Prostate gland (tissue), 2 donors: ENCODE measurements around the gene NHS. TPM values are rescaled to one million over a fixed set of nuclear protein-coding genes. Genes with fewer than 3 reads are reported as not detected.

Experiments used
- DNase-seq: peaks from one replicate; pipeline ENCODE4 v3.0.0-alpha.2; 2019; ENCODE audit warnings: low spot score
- H3K27ac ChIP-seq, 2 donors: fragments of 200-600 bp; sonication (generic); 2 replicates each; pipeline ENCODE4 v1.5.1; 2017 to 2019
- H3K27me3 ChIP-seq: fragments of 200-600 bp; sonication (generic); replicated peaks from 2 replicates; pipeline ENCODE4 v1.5.1; 2019; ENCODE audit not compliant: insufficient read depth
- H3K36me3 ChIP-seq, 2 donors: fragments of 200-600 bp; sonication (generic); 1 replicate in 1 of 2; 2 replicates in 1 of 2; pipeline versions ENCODE4 v1.5.1 to v1.8.1; 2017 to 2019
- H3K4me1 ChIP-seq: fragments of 200-600 bp; sonication (generic); replicated peaks from 2 replicates; pipeline ENCODE4 v1.5.1; 2019
- H3K4me3 ChIP-seq, 2 donors: fragments of 200-600 bp; sonication (generic); 2 replicates each; pipeline ENCODE4 v1.5.1; 2017 to 2019
- H3K9me3 ChIP-seq: fragments of 200-600 bp; sonication (generic); 2 replicates; pipeline ENCODE4 v1.5.1; 2017
- POLR2A ChIP-seq: fragments of 450-650 bp; IDR thresholded peaks from one replicate; pipeline ENCODE4 v1.6.1; 2016; ENCODE audit warnings: antibody characterized with exemption, mild to moderate bottlenecking
- POLR2AphosphoS5 ChIP-seq: sonication (generic); formaldehyde crosslinking; IDR thresholded peaks from one replicate; pipeline ENCODE4 v1.6.1; 2017; ENCODE audit warnings: antibody characterized with exemption
- WGBS: methylation state at CpG from one replicate; pipeline ENCODE4 v1.1.5; 2018; 5-methylcytosine and 5-hydroxymethylcytosine counted together
- intact Hi-C: fragments of 100-400 bp; cut with DNase I; formaldehyde crosslinking; loops from one replicate; pipeline ENCODE4 v1.14.2; 2022
- total RNA-seq, 2 donors: library from RNA; depleted of rRNA; stranded (reverse); fragments of >200 nt; gene quantifications; one replicate each; pipeline ENCODE4 v1.1.0, GENCODE V29; 2016
- TF ChIP-seq, protein P1 (sequence below), 4 experiments: fragments of 200-600 bp in 2 of 4; fragments of 450-650 bp in 2 of 4; sonication (generic) in 2 of 4; IDR thresholded peaks; 1 replicate in 3 of 4; 2 replicates in 1 of 4; pipeline ENCODE4 v1.5.1; 2016 to 2019; ENCODE audit warnings: antibody characterized with exemption in 4 of 4, mild to moderate bottlenecking in 2 of 4, moderate library complexity in 2 of 4

Gene NHS
- total RNA-seq, 2 donors from 2014 or later: 4.8 to 17.7 TPM

DNA sequence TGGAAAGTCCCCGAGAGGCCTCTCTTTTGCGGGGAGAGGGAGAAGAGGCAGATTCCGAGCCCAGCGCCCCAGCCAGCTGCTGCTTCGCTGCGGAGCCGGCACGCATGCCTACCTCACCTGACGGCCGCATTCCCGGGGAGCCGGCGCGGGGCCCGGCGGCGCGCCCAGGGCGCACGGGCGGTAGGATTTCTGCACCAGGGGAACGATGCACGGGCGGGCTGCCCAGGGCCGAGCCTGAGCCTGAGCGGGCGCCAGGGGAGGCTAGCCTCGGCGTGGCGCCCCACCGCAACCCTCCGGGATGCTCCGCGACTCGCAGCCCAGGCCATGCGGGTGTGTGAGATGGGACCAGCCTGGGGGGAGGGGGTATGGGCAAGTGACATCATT is 281.0 kb downstream of the NHS start:
- Histone ChIP-seq H3K9me3 (no peaks in the 10 kb centered on the region), H3K27me3 (no peaks in the 10 kb centered on the region), H3K4me1 (no peaks in the 10 kb centered on the region), H3K36me3 (no peaks in the 10 kb centered on the region), H3K4me3 (no peak overlapping the region), H3K27ac (no peak overlapping the region)
- no peak for DNase-seq
- TF ChIP-seq, protein P1, sequence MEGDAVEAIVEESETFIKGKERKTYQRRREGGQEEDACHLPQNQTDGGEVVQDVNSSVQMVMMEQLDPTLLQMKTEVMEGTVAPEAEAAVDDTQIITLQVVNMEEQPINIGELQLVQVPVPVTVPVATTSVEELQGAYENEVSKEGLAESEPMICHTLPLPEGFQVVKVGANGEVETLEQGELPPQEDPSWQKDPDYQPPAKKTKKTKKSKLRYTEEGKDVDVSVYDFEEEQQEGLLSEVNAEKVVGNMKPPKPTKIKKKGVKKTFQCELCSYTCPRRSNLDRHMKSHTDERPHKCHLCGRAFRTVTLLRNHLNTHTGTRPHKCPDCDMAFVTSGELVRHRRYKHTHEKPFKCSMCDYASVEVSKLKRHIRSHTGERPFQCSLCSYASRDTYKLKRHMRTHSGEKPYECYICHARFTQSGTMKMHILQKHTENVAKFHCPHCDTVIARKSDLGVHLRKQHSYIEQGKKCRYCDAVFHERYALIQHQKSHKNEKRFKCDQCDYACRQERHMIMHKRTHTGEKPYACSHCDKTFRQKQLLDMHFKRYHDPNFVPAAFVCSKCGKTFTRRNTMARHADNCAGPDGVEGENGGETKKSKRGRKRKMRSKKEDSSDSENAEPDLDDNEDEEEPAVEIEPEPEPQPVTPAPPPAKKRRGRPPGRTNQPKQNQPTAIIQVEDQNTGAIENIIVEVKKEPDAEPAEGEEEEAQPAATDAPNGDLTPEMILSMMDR (IDR thresholded peaks at IDR 0.05): no peak
- TF ChIP-seq POLR2A (no peak), POLR2AphosphoS5 (no peak)
- WGBS: under 1% methylated on average over 25 of the region's 36 CpGs
- intact Hi-C loops: no loop called here

DNA sequence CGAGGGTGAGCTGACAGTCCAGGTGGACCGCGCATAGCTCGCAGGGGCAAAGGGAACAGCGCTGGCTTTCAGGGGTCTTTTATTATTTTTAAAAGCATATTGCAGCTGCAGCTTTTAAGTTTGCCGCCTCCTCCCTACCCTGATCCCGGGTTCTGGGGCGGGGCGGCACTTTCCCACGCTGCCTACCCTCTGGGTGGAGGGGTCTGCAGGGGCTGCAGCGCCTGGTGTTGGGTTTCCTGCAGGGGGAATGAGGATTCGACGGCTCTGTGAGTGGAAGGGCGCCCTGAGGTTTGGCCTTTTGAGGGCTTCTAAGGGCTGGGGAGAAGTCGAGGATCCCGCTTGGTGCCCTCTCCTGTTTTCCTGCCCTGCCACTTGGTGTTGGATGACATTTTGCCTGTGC is 281.6 kb downstream of the NHS start:
- H3K9me3 ChIP-seq: no peaks in the 10 kb centered on the region
- intact Hi-C loops: no loop called here
- H3K27me3 ChIP-seq: no peaks in the 10 kb centered on the region
- TF ChIP-seq, protein P1 (IDR thresholded peaks at IDR 0.05): no peak
- TF ChIP-seq POLR2A: no peak
- TF ChIP-seq POLR2AphosphoS5: no peak
- H3K4me3 ChIP-seq: no peak overlapping the region
- WGBS: 80% methylated on average over 1 of the region's 16 CpGs
- H3K4me1 ChIP-seq: no peaks in the 10 kb centered on the region
- no peaks in the 10 kb centered on the region for H3K36me3 ChIP-seq
- H3K27ac ChIP-seq: no peak overlapping the region
- no peak for DNase-seq

DNA sequence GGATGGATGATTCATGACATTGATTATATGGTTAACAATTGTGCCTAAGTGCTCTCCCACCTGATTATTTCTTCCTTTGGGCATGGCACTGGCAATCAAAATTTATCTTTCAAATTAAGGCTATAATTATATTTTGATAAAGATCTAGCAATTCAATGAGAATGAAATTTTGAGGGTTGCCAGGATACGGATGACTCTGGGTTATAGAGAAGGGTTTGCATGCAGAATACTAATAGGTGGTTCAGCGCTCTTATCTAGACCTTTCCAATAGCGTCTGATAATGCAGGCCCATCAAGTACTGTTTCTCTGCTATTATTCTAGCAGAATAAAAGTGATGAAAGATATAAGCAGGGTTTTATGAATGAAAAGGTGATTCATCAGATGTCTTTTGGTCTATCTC is 287.4 kb downstream of the NHS start:
- intact Hi-C loops: no loop called here
- Histone ChIP-seq H3K9me3 (no peaks in the 10 kb centered on the region), H3K27me3 (no peaks in the 10 kb centered on the region), H3K4me3 (no peak overlapping the region), H3K4me1 (no peaks in the 10 kb centered on the region), H3K27ac (no peak overlapping the region), H3K36me3 (no peaks in the 10 kb centered on the region)
- no peak for DNase-seq
- 95% methylated on average over 3 of the region's 3 CpGs for WGBS
- TF ChIP-seq POLR2A: no peak

DNA sequence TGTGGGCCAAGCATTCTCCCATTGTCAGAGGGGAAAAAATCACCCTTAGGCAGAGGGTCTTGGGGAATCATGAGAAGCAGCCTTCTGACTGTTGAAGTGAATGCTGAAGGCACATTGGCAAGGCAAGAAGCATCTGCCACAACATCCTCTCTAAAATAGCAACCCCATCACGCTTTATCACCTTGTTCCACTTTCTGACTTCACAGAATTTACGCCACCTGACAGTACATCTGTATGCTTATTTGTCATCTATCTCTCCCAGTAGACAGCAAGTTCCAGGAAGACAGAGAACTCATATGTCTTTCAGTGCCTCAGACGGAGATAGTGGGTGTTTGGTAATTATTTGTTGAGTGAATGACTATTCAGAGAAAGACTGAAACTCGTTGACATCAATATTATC is 293.9 kb downstream of the NHS start:
- H3K4me1 ChIP-seq: no peaks in the 10 kb centered on the region
- H3K9me3 ChIP-seq: no peaks in the 10 kb centered on the region
- WGBS: 97% methylated on average over 4 of the region's 4 CpGs
- intact Hi-C loops: no loop called here
- H3K27ac ChIP-seq: no peak overlapping the region
- no peak overlapping the region for H3K4me3 ChIP-seq
- TF ChIP-seq, protein P1 (IDR thresholded peaks at IDR 0.05): no peak
- H3K27me3 ChIP-seq: no peaks in the 10 kb centered on the region
- H3K36me3 ChIP-seq: no peaks in the 10 kb centered on the region
- DNase-seq: no peak

DNA sequence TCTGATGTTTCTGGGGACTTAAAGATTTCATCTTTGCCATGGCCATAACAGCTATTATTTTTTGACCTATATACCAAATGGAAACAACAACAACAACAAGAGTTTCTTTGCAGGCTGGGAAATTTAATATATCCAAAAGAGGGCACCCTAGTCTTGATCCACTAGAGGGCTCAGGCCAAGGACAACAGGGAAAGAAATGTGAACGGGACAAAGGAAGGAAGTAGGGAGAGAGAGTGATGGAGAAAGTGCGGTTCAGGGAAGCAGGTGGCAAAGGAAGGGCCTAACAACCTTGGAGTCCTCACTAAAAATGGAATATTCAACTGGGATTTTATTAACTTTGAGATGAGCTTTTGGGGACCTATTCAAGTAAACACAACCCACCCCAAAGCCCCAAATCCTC is 294.5 kb downstream of the NHS start:
- Histone ChIP-seq H3K27me3 (no peaks in the 10 kb centered on the region), H3K4me1 (no peaks in the 10 kb centered on the region), H3K27ac (no peak overlapping the region), H3K36me3 (no peaks in the 10 kb centered on the region), H3K9me3 (no peaks in the 10 kb centered on the region), H3K4me3 (no peak overlapping the region)
- DNase-seq: no peak
- intact Hi-C loops: no loop called here
- no peak for TF ChIP-seq POLR2AphosphoS5
- no peak for TF ChIP-seq POLR2A
- TF ChIP-seq, protein P1 (IDR thresholded peaks at IDR 0.05): no peak
- WGBS: 71% methylated on average over 2 of the region's 2 CpGs

DNA sequence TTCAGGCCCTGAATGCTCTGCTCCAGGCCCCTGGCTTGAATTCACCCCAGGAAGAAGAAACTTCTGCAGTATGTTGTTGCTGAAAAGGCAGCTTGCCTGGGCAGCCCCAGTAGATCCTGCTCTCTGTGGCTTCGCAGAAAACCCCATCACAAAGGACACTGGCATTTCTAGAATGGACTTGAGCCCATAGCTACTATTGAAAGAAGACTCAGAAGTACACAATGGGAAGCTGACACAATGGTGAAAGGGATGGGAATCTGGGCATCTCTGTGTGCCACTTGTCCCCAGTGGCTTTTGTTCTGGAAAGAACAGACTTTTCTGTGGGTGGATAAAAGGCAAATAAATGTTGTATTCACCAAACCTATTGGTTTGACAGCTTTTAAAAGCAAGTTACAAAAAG is 294.9 kb downstream of the NHS start:
- WGBS: 100% methylated on average over 1 of the region's 1 CpG
- TF ChIP-seq, protein P1 (IDR thresholded peaks at IDR 0.05): no peak
- no peak for TF ChIP-seq POLR2AphosphoS5
- no peak for DNase-seq
- intact Hi-C loops: no loop called here
- H3K9me3 ChIP-seq: no peaks in the 10 kb centered on the region
- H3K36me3 ChIP-seq: no peaks in the 10 kb centered on the region
- no peak overlapping the region for H3K4me3 ChIP-seq
- H3K27me3 ChIP-seq: no peaks in the 10 kb centered on the region
- H3K27ac ChIP-seq: no peak overlapping the region
- H3K4me1 ChIP-seq: no peaks in the 10 kb centered on the region
